Omental fat pad (tissue), 4 donors: ENCODE measurements around the gene HNRNPH3. TPM values are rescaled to one million over a fixed set of nuclear protein-coding genes. Genes with fewer than 3 reads are reported as not detected.

ENCODE experiments used
- ATAC-seq: fragments of 150-250 bp; one replicate; pipeline ENCODE4 v1.9.1; 2016; ENCODE audit warnings: mild to moderate bottlenecking, moderate library complexity; ENCODE audit not compliant: low FRiP score
- DNase-seq: peaks from one replicate; pipeline ENCODE4 v3.0.0-alpha.2; 2019; ENCODE audit warnings: low spot score
- CTCF ChIP-seq, 3 donors: fragments of 450-650 bp; IDR thresholded peaks; one replicate each; pipeline ENCODE4 v1.5.1; 2016 to 2017; ENCODE audit warnings: antibody characterized with exemption in 3 of 3, mild to moderate bottlenecking in 3 of 3, moderate library complexity in 2 of 3
- total RNA-seq, 4 donors: library from RNA; depleted of rRNA; stranded (reverse); fragments of >200 nt; gene quantifications; one replicate each; pipeline ENCODE4 v1.1.0, GENCODE V29; 2016

Gene HNRNPH3
- total RNA-seq = 10 to 100 TPM; 52.4 to 72.2 (median 63.2) TPM

- DNase-seq = peak; percentile 94
- peak; percentile 90 for ATAC-seq
- no peak for TF ChIP-seq CTCF (IDR thresholded peaks at IDR 0.05)
Observed at GRCh38 chr10:68331455-68332258, at the start of gene HNRNPH3. TSS of gene HNRNPH3 (plus strand) at chr10:68332064. CDS start at chr10:68337222, 5,158 bp downstream.

DNA sequence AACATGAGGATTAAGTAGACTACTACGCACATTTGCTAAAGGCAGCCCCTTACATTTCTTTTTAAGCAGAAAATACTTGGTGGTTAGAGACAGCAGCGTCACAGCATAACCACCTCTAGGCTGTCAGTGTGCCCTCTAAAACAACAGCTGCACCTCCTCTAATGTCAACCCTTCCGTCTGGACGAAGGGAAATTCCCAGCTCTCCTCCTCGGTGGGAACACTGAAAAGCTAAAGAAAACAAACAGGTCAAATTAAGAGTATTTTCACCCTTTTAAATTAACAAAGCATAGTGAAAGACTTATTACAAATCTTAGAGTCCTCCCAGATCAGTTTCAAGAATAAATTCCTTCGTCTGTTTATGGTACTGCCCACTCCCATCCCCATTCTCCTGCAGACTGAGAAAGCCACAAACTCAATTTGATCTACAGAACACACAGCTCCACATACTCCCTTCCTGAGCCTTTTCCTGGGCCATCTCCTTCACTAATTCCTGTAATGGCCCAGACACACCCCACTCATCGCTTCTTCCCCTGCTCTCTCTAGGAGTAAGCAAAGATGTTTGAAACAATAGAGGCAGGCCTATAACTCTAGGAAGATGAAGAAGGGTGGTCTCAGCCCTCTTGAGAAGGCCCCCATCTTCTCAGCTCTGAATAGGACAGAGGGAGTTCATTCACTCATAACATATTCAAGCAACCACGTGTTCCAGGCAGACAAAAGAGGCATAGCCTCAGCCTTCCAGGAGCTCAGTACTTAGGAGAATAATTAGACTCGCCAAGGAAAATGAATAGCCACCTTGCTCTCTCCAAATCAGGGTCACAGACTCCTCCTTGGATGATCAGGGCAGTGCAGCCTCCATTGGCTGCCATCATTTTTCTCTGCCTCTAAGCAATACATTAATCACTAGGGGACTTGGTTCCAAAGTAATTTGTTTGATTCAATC is 47.5 kb upstream of the HNRNPH3 start:
- no peak for ATAC-seq
- TF ChIP-seq CTCF (IDR thresholded peaks at IDR 0.05) = no peak
- DNase-seq = no peak

GRCh38 chr10:68288717-68289116 is 43.1 kb upstream of the HNRNPH3 start:
- DNase-seq (no peak), ATAC-seq (no peak)
- no peak for TF ChIP-seq CTCF (IDR thresholded peaks at IDR 0.05)

DNA sequence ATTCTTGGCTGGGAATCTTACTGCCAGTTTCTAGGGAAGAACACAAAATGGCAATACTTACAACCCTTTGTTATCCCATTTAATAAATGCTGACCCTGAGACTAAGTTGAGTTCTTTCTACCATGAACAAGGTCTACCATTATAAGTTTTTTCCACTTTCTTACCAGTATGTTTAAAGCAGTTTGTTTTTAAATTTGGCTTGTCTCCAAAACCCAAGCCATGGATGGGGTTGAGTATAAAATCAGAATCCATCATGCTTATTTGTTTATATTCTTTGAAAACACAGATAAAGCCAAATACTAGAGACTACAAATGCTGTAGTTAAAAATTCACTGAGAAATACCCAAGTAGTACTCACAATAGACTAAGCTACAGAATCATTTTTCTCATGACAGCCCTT is 41.1 kb upstream of the HNRNPH3 start:
- ATAC-seq (no peak), DNase-seq (no peak)
- no peak for TF ChIP-seq CTCF (IDR thresholded peaks at IDR 0.05)

DNA sequence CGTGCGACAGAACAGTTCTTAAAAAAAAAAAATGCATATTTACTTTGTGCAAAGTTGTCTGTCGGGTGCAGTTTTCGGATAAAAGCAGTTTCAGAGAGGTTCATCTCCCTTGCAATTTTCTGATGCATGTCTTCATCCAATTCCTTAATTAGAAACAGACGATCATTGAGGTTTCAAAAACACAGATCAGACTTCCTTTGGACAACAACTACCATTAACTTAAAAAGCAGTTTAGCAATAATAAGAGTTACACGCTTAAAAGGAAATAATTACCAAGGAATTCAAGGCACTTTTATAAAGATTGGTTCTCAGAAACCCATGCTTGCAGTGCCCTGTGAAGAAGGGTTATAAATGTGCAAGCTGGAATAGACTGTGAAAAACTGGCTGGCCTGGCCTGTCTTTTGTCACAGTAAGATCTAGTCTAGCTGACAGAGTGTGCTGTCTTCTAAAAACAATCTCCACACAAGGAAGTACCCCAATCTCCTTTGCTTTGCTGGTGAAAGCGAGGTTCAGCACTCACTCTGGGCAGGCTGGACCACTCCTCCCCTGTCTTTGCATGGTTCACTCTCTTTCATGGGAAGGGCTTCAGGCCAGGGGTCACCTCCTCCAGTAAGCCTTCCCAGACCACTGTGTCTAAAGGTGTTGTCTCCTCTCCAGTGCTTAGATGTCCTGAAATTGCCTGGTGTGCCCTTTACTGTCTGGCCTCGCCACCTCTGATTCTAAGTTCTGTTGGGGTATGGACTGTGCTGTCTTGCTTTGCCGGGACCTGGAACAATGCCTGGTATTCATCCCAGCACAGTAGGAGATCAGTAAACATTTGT is 34.8 kb upstream of the HNRNPH3 start:
- no peak for ATAC-seq
- no peak for TF ChIP-seq CTCF (IDR thresholded peaks at IDR 0.05)
- DNase-seq = no peak

GRCh38 chr10:68301301-68301700 is 30.6 kb upstream of the HNRNPH3 start:
- TF ChIP-seq CTCF (IDR thresholded peaks at IDR 0.05) = no peak
- DNase-seq (no peak), ATAC-seq (no peak)
